NCI-H187 treated with DMSO at 0.1 percent for 48 hours (cell line): ENCODE measurements around the gene SCAPER.
"Not testable (repeated sequence)": the region's sequence is repeated elsewhere in the genome, so short reads cannot be mapped to it uniquely, and the experiment has no call there.

Source experiments
- DNase-seq: peaks from one replicate; lab custom pipeline; 2025; lab: John Stamatoyannopoulos, UW

Gene SCAPER

DNA sequence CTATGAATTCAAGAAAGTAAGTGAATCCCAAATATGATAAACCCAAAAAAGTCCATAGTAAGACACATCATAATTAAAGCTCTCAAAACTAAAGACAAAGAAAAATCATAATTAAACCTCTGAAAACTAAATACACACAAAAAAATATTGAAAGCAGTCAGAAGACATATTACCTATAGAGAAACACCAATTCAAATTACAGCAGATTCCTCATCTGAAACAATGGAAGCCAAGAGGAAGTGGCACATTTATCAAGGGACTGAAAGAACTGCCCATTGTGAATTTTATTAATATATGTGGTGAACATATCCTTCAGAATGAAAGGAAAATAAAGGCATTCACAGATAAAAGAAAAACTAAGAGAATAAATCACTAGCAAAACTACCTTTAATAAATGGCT lies 128.2 kb downstream of the SCAPER start:
- no peak for DNase-seq

DNA sequence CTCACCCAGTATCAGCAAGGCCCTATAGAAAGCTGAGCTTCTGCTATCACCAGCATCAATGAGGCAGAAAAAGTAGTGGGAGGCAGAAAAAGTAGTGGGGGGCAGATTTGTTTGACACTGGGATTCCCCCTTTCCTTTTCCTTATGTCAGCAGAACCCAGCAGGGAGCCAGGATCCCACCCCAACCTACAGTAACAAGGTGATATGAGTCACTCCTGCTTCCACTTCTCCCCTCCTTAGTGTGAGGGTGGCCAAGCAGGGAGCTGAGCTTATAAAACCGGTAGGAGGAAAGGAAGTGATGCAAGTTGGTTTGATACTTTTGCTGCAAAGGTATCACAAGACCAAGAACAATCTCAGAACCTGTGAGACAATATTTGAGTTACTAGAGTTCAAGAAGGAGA lies 128.7 kb downstream of the SCAPER start:
- DNase-seq = no peak

DNA sequence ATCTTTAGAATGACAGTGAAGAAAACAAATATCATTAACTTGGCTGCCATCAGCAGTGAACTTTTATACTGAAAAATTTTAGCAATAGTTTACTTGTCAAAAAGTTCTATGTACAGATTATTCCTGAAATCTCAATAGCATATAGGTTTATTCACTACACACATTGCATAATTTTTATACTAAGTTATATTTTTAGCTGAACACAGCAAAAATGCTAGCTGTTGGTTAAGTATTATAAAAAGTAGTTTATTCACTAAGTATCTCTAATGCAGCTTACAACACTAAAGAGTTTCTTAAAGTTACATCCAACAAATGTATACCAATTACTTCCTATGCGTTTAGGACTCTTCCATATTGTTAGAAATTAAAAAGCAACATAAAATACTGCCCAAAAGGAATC lies 131.9 kb downstream of the SCAPER start:
- no peak for DNase-seq

DNA sequence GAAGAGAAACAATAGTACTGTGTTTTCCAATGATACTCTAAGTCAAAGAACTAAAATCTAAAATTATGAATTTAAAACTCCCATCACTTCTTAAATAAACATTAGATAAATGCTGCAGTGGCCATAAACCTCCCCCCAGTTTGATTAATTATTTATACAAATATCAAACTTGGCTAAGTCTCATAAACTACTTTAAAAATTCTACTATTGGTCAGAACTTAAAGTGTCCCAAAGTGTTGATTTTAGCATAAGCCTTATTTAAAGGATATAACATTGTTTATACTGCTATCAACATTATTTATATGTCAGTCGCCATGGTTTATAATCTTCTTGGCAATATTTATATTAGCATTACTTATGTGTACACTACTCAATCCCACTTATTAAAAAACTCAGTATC lies 132.4 kb downstream of the SCAPER start:
- DNase-seq = no peak

DNA sequence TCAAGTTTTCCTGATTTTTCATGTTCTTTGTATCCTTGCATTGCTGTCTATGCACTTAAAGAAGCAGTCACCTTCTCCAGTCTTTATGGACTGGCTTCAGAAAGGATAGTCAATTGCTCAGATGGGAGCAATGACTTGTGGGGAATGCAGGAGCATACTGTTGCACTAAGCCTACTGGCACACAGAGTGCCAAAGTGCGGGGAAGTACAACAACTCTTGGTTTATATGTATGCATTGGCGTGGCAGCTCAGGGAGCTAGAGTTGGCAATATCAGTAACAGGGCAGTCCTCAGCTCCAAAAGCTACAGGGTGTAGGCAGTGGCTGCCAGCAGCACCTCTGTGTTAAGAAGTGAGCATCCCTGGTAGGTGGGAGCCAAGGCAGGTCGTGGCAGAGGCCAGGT lies 141.1 kb downstream of the SCAPER start:
- DNase-seq = no peak

DNA sequence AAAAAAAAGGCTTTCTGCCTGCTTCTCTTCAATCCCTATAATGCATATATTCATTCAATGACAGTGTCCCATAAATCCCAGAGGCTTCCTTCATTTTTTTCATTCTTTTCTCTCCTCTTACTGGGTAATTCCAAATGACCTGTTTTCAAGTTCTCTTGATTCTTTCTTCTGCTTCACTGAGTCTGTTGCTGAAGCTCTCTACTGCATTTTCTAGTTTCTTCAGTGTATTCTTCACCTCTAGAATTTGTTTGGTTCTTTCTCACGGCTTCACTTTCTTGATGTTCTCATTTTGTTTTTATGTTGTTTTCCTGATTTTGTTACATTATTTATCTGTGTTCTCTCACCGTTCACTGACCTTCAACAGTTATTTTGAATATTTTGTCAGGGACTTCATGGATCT lies 141.6 kb downstream of the SCAPER start:
- no peak for DNase-seq

DNA sequence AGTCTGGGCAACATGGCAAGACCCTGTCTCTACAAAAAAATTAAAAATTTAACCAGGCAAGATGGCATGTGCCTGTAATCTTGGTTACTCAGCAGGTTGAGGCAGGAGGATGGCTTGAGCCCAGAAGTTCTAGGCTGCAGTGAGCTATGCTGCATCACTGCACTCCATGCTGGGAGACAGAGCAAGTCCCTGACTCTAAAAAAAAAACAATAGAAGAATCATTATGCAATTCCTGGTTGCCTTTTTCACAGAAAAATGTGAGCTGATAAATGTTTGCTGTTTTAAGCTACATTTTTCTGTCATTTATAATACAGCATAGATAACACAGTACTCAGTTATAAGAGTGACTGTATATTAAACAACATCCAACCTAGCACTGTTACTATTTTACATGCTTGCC lies 148.8 kb downstream of the SCAPER start:
- no peak for DNase-seq

DNA sequence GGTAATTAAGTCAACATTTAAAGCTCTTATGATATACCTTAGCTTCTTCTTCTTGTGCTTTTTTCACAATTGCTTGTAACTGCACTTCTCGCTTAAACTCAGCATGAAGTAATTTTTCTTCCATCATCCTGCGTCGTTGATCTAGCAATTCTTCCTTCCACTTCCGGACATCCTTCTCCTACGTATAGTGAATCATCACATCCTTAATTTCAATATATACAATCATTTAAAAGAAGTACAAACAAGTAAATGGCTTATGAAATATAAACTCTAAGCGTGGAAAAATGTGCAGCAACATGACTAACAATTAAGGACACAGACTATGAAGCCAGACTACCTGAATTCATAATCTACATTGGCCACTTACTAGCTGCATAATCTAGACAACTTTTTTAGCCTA lies 151.4 kb downstream of the SCAPER start:
- no peak for DNase-seq

DNA sequence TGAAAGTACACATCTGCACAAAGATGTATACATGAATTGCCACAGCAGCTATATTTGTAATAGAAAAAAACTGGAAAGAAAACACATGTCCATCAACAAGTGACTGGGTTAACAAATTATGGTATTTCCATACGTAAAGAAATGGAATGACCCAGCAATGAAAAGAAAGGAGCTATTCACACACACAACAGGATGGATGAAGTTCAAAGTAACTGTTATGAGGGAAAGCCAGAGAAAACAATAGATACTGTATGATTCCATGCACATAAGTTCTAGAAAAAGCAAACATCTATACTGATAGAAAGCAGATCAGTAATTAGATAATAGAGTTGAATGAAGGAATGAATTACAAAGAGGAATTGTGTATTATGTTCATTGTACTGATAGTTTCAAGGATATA lies 152.0 kb downstream of the SCAPER start:
- DNase-seq = no peak

DNA sequence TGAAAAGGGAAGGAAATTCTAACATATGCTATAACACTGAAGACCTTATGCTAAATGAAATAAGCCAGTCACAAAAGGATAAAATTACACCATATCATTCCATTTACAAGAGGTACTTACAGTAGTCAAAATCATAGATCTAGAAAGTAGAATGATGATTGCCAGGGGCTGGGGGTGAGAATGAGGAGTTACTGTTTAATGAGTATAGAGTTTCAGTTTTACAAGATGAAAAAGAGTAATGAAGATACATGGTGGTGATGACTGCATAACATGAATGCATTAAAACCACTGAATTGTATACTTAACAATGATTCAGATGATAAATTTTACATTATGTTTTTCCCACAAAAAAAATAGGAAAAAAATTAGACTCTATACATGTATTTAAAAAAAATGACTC lies 152.6 kb downstream of the SCAPER start:
- no peak for DNase-seq

DNA sequence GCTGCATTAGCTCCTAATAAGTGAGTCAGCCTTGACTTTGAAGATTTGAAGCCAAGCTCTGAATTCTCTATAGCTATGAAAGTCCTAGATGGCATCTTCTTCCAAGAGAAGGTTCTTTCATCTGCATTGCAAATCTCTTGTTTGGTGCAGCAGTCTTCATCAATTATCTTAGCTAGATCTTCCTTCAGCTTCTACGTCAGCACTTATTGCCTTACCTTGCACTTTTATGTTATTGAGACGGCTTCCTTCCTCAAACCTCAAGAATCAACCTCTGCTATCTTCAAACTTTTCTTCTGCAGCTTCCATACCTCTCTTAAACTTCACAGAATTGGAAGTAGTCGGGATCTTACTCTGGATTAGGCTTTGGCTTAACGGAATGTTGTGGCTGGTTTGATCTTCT lies 167.6 kb downstream of the SCAPER start:
- DNase-seq = no peak

DNA sequence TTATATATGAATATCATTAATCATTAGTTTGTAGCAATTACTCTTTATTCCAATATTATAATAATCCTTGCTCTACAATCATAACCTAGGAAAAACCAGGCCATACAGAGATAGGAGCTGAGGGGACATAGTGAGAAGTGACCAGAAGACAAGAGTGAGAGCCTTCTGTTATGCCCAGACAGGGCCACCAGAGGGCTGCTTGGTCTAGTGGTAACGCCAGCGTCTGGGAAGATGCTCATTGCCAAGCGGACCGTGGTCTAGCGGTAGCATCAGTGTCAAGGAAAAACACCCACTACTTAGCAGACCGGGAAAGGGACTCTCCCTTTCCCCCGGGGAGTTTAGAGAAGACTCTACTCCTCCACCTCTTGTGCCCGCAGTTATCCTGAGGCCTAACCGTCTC lies 172.8 kb downstream of the SCAPER start:
- not testable (repeated sequence) for DNase-seq

DNA sequence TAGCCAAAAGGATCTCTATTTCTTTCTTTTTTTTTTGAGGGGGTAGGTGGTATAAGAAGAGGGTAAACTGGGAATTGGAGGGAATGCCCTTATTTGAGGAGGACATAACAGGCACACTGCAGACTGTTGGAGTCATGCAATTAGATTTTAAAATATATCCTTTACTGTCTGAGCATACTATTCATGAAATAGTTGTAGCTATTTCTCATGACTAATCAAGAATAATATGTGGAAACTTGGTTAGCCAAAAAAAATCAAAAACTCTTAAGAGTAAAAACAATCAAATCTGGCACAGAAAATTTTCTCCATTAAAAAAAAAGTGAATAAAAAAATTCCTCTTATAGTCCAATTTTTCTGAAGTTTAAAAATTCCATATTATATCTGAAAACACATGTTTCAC lies 174.9 kb downstream of the SCAPER start:
- no peak for DNase-seq

DNA sequence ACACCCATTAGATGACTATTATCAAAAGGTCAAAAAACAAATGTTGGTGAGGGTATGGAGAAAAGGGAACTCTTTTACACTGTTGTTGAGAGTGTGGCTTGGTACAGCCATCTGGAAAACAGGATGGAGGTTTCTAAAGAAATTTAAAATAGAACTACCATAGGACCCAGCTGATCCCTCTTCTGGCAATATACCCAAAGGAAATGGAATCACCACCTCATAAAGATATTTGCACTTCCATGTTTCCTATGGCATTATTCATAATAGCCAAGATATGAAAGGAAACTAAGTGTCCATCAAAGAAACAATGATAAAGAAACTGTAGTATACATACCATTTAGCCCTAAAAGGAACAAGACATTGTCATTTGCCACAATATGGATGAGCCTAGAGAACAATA lies 186.3 kb downstream of the SCAPER start:
- DNase-seq = no peak

DNA sequence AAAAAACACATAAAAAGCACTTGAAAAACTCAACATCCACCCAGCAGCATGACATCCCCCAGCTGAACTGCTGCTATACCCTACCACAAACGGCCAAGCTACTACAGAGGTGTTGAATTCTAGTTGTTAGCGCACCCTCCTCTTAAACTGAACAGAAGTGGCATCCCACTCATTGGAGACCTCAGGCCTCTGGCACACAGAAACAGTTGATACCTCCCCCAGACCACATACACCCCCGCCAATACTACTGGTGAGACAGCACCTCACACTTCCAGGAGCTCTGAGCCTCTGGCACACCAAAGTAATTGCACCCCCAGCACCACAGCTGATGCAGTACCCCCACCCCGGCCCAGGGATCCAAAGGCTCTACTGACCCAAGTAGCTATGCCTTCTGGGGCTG lies 190.2 kb downstream of the SCAPER start:
- DNase-seq = no peak

DNA sequence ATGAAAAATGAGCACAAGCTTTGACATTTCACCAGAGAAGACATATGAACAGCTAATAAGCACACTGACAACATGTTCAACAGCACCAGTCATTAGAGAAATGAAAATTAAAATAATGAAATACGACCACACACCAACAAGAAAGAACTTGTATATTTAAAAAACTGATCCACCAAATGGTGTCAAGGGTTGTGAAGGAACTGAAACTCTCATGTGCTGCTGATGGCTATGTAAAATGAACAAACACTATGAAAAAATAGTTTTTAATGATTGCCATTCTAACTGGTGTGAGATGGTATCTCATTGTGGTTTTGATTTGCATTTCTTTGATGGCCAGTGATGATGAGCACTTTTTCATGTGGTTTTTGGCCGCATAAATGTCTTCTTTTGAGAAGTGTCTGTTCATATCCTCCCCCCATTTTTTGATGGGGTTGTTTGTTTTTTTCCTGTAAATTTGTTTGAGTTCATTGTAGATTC lies 193.8 kb downstream of the SCAPER start:
- no peak for DNase-seq

DNA sequence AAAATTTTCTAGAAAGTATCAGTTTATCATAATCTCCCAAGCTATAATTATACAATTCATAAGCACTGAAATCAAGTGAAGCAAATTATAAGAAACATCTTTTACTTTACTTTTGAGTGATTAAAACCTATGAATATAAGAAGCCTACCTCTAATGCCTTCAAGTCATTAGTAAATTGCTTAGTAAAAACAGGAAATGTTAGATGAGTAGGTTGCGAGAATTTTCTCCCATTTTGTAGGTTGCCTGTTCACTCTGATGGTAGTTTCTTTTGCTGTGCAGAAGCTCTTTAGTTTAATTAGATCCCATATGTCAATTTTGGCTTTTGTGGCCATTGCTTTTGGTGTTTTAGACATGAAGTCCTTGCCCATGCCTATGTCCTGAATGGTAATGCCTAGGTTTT lies 201.1 kb downstream of the SCAPER start:
- not testable (repeated sequence) for DNase-seq

DNA sequence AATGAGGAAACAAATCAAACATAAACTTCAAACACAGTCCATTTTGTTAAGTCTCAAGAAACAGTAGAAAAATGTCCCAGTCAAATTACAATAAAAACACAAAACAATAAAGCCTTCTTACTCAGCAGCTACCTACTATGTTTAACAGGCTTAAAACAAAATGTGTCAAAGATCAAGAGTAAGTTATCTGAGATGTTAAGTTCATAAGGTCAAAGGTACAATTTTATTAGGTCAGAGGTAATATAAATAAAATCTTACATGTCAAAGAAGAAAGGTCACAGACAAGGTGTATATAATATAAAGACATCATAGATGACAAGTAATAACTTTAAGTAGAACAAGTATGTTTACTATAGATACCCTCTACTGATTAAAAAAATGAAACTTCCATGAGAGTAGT lies 208.3 kb downstream of the SCAPER start:
- no peak for DNase-seq

DNA sequence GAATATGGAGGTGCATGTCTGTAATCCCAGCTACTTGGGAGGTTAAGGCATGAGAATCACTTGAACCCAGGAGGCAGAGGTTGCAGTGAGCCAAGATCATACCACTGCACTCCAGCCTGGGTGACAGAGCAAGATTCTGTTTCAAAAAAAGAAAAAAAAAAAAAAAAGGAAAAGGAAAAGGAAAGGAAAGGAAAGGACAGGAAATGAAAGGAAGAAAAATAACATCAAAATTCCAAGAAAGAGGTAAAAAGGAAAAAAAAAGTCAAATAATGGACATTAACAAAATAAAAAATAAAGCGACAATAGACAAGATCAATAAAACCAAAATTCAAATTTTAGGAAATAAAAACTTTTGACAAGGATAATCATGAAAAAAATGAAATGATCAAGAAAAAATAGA lies 212.6 kb downstream of the SCAPER start:
- not testable (repeated sequence) for DNase-seq

DNA sequence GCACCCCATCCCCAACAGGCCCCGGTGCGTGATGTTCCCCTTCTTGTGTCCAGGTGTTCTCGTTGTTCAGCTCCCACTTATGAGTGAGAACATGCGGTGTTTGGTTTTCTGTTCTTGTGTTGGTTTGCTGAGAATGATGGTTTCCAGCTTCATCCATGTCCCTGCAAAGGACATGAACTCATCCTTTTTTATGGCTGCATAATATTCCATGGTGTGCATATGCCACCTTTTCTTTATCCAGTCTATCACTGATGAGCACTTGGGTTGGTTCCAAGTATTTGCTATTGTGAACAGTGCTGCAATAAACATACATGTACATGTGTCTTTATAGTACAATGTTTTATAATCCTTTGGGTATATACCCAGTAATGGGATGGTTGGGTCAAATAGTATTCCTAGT lies 217.5 kb downstream of the SCAPER start:
- not testable (repeated sequence) for DNase-seq

DNA sequence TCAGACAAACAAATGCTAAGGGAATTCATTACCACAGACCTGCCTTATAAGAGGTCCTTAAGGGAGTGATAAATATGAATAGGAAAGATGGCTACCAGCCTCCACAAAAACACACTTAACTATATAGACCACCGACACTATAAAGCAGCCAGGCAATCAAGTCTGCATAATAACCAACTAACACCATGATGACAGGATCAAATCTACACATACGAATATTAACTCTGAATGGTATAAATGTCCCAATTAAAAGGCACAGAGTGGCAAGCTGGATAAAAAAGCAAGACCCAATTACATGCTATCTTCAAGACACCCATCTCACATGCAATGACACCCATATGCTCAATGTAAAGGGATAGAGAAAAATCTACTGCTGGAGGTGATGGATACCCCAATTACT lies 221.1 kb downstream of the SCAPER start:
- no peak for DNase-seq

DNA sequence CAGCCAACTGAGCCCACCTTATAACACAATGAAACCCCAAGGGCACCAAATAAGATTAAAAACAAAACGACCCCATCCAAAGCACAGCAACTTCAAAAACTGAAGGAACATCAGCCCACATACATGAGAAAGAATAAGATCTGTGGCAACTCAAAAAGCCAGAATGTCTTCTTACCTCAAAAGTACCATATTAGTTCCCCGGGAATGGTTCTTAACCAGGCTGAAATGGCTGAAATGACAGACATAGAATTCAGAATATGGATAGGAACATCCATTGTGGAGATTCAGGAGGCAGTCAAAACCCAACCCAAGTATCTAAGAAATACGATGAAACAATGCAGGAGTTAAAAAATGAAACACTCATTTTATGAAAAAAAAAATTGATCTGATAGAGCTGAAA lies 222.3 kb downstream of the SCAPER start:
- DNase-seq = no peak

DNA sequence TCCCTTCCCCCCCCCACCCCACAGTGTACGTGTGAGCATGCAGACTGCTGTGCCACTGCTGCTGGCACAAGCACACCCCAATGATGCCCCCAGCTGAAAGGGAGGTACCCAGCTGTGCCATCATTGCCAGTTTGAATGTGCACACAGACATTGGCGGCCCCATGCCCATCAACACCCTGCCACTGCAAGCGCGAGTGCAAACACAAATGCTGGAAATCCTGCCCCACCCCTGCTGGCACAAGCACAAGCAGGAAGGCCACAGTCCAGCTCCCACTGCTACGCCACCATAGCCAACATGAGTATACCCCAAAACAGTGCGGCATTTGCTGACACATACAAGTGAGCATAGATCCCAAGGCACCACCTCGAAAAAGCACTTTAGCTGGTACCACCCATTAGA lies 222.9 kb downstream of the SCAPER start:
- no peak for DNase-seq

DNA sequence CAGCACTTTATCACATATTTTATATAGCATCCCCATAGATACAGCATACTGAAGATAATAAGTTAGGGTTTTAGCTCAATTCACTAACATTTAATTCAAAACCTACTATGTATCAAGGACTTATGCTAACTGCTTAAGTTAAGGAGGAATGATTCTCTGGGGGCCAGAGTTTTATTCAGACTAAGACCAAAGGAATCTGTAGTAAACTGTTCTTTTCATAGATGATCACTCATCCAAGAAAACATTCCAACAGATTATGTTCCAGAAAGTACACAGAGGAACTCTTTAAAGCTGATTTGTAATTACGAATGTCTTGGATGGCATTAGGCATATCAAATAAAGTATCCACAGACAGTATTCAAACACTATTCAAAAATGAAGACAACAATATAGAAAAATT lies 226.4 kb downstream of the SCAPER start:
- DNase-seq = no peak

DNA sequence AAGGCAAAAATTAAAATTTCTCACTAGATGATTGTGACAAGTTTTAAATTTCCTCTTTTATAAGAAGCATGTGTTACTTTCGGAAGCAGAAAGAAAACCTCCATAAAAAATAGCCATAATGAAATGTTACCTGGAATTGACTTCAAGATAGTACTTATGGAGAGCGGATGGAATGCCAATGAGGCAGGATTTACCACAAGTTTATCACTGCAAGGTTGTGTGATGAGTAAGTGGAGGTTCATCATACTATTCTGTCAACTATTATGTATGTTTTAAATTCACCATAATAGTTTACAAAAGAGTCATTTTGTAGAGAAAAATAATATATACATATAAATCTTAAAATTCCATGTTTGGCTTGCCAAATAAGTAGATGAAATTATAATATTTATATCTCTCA lies 230.3 kb downstream of the SCAPER start:
- no peak for DNase-seq
